GM21717 (cell line): ENCODE measurements around the gene SLC7A4.
"Not testable (repeated sequence)": the region's sequence is repeated elsewhere in the genome, so short reads cannot be mapped to it uniquely, and the experiment has no call there.

Experiments
- ATAC-seq: cut with Tn5 transposase; IDR thresholded peaks from one replicate; pipeline ENCODE4 v1.9.1; 2021; ENCODE audit warnings: mild to moderate bottlenecking, moderate library complexity; ENCODE audit not compliant: unreplicated experiment

SLC7A4 gene

GRCh38 chr22:21022955-21023614, 9.3 kb downstream of the SLC7A4 start:
- no peak for ATAC-seq

- no peak for ATAC-seq
These were observed 9.9 kb downstream of the SLC7A4 start for GRCh38 chr22:21022507-21022906.

GRCh38 chr22:21020802-21021429, 11.4 kb downstream of the SLC7A4 start:
- ATAC-seq: no peak

GRCh38 chr22:21018314-21018713, 14.0 kb downstream of the SLC7A4 start:
- ATAC-seq: no peak

- no peak for ATAC-seq
These were observed 15.5 kb downstream of the SLC7A4 start for GRCh38 chr22:21016644-21017420.

- no peak for ATAC-seq
These were observed 16.8 kb downstream of the SLC7A4 start for GRCh38 chr22:21015466-21016006.

- ATAC-seq: no peak
These were observed 17.5 kb downstream of the SLC7A4 start, which contains the start of gene P2RX6 for GRCh38 chr22:21014726-21015465. P2RX6 (plus strand) TSS chr22:21015165; CDS start chr22:21015175, 10 bp downstream.

GRCh38 chr22:21014202-21014725, 18.1 kb downstream of the SLC7A4 start:
- peak; percentile 72 for ATAC-seq

- ATAC-seq: no peak
These were observed 18.6 kb downstream of the SLC7A4 start for GRCh38 chr22:21013657-21014201.

- ATAC-seq: no peak
These were observed 19.6 kb downstream of the SLC7A4 start for GRCh38 chr22:21012446-21013407.

- no peak for ATAC-seq
These were observed 21.8 kb downstream of the SLC7A4 start for GRCh38 chr22:21010426-21011113.

GRCh38 chr22:21009638-21010425, 22.5 kb downstream of the SLC7A4 start:
- no peak for ATAC-seq

GRCh38 chr22:21009208-21009607, 23.2 kb downstream of the SLC7A4 start:
- ATAC-seq: not testable (repeated sequence)

GRCh38 chr22:21003782-21004181, 28.6 kb downstream of the SLC7A4 start:
- no peak for ATAC-seq

GRCh38 chr22:21001601-21002325, 30.6 kb downstream of the SLC7A4 start, which contains the start of gene THAP7:
THAP7 (minus strand) TSS chr22:21002118; CDS start chr22:21001911, 207 bp downstream.
- peak; percentile 71 for ATAC-seq

- ATAC-seq: peak; percentile 20
These were observed 31.3 kb downstream of the SLC7A4 start for GRCh38 chr22:21000987-21001600.
